ENCODE results near the gene HRK.

DNA sequence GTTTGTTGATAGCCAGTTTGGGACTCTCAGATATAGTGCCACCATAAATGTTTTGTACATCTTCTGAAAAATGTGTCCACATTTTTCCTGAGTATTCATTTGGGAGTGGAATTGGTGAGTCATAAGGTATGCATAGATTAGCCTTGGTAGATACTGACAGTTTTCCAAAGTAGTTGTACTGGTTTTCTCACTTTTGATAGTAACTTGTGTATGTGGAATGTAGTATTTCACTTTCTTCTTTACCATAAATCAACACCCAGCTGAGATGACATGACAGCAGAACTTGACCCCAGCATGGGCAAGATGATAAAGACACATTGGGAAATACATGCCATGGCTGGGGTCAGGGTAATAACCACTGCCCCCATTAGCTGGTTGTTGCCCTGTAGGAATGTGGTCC, 34.9 kb upstream of the HRK start:
- TF ChIP-seq GATA2 (IDR thresholded peaks at IDR 0.05; ENCODE audit: low read depth, low read length), result no peak
- TF ChIP-seq GATA3 (IDR thresholded peaks at IDR 0.05; ENCODE audit: low read depth, low read length), result no peak

All from SH-SY5Y (cell line).